HG03139 (cell line): ENCODE measurements around the gene ITPRIPL2.

Source experiments
- ATAC-seq: cut with Tn5 transposase; IDR thresholded peaks from one replicate; pipeline ENCODE4 v1.9.1; 2021; ENCODE audit not compliant: unreplicated experiment

Gene ITPRIPL2

GRCh38 chr16:19139436-19140091, 25.8 kb downstream of the ITPRIPL2 start:
- ATAC-seq, result no peak

GRCh38 chr16:19140396-19140795, 26.6 kb downstream of the ITPRIPL2 start:
- no peak for ATAC-seq

GRCh38 chr16:19142939-19143598, 29.3 kb downstream of the ITPRIPL2 start:
- no peak for ATAC-seq

- no peak for ATAC-seq
Observed at GRCh38 chr16:19143599-19143956, 29.8 kb downstream of the ITPRIPL2 start.

GRCh38 chr16:19145010-19145409, 31.2 kb downstream of the ITPRIPL2 start:
- ATAC-seq, result no peak

GRCh38 chr16:19147126-19147525, 33.4 kb downstream of the ITPRIPL2 start:
- ATAC-seq, result no peak

- ATAC-seq, result no peak
Observed at GRCh38 chr16:19147627-19148026, 33.9 kb downstream of the ITPRIPL2 start.

GRCh38 chr16:19148189-19148588, 34.4 kb downstream of the ITPRIPL2 start:
- no peak for ATAC-seq

GRCh38 chr16:19151310-19151709, 37.5 kb downstream of the ITPRIPL2 start:
- no peak for ATAC-seq

GRCh38 chr16:19152042-19152441, 38.3 kb downstream of the ITPRIPL2 start:
- ATAC-seq, result no peak

- no peak for ATAC-seq
Observed at GRCh38 chr16:19153876-19154275, 40.1 kb downstream of the ITPRIPL2 start.

GRCh38 chr16:19162085-19162484, 48.3 kb downstream of the ITPRIPL2 start:
- no peak for ATAC-seq

- no peak for ATAC-seq
Observed at GRCh38 chr16:19163215-19163614, 49.5 kb downstream of the ITPRIPL2 start.

- ATAC-seq, result no peak
Observed at GRCh38 chr16:19164285-19164684, 50.5 kb downstream of the ITPRIPL2 start.

- no peak for ATAC-seq
Observed at GRCh38 chr16:19165101-19165500, 51.3 kb downstream of the ITPRIPL2 start.

GRCh38 chr16:19166500-19166899, 52.7 kb downstream of the ITPRIPL2 start:
- ATAC-seq, result no peak

- no peak for ATAC-seq
Observed at GRCh38 chr16:19167710-19168370, 54.1 kb downstream of the ITPRIPL2 start, which contains the start of gene SYT17. SYT17 (plus strand) TSS chr16:19168240; CDS start chr16:19168647, 407 bp downstream.

- no peak for ATAC-seq
Observed at GRCh38 chr16:19168371-19169081, 54.8 kb downstream of the ITPRIPL2 start.

GRCh38 chr16:19169082-19169639, 55.4 kb downstream of the ITPRIPL2 start:
- ATAC-seq, result no peak

GRCh38 chr16:19170043-19170655, 56.4 kb downstream of the ITPRIPL2 start:
- no peak for ATAC-seq
